GM12892 (cell line): Measurements from ENCODE around the gene ACVR1B. TPM values are rescaled to one million over a fixed set of nuclear protein-coding genes. Genes with fewer than 3 reads are reported as not detected.
A peak's percentile ranks its signal among the peaks of the same experiment; 100 is the strongest.

Source experiments
- DNase-seq: peaks from one replicate; pipeline ENCODE4 v3.0.0; 2011; ENCODE audit not compliant: insufficient read length
- FAIRE-seq: peaks from 2 replicates; lab custom pipeline; 2011; peaks lifted over from hg19 to GRCh38; lab: Jason Lieb, UNC
- POLR2A ChIP-seq: IDR thresholded peaks from 2 replicates; pipeline ENCODE4 v1.6.1; 2011; ENCODE audit warnings: low read depth, low read length, control low read depth
- POLR2AphosphoS5 ChIP-seq: IDR thresholded peaks from 2 replicates; pipeline ENCODE4 v1.6.1; 2011; ENCODE audit warnings: low read depth, low read length, control low read depth
- TAF1 ChIP-seq: IDR thresholded peaks from 2 replicates; pipeline ENCODE4 v1.6.1; 2011; ENCODE audit warnings: low read depth, mild to moderate bottlenecking, control low read depth, low read length, borderline replicate concordance
- polyA plus RNA-seq: library from polyadenylated mRNA; unstranded; fragments of >200 nt; gene quantifications from one replicate; pipeline ENCODE4 v1.2.1, GENCODE V29; 2012; ENCODE audit warnings: missing spikeins, inconsistent platforms; ENCODE audit not compliant: missing spikeins

Gene ACVR1B
- 0.42 TPM for polyA plus RNA-seq

DNA sequence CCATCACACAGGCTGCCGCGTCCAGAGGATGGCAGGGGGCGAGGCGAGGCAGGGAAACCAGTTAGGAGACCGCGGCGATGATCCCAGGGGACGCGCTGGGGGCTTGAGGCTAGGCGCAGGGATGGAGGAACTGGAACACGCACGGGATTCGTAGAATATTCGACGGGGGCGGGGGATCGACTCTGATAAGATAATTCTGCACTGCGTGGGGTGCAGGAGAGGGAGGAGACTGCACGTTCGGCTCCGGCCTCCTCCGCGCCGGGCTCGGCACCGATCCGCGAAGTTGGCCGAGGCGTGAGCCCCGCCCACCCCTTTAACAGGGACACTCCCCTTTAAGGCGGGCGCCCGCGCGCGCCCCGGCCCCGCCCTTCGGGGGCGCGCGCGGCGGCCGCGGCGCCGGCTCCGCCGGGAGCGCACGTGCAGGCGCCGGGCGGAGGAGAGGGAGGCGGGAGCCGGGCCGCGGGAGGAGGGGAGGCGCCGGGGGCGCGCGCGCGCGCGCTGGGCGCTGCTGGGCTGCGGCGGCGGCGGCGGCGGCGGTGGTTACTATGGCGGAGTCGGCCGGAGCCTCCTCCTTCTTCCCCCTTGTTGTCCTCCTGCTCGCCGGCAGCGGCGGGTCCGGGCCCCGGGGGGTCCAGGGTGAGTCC, at the start of gene ACVR1B:
ACVR1B (plus strand) TSS at position 501 of the 644 bp plus-strand sequence; CDS start at position 546, 45 bp downstream.
- DNase-seq (peak; percentile 56), FAIRE-seq (peak; percentile 9)
- no peak for TF ChIP-seq TAF1
- no peak for TF ChIP-seq POLR2AphosphoS5
- no peak for TF ChIP-seq POLR2A

DNA sequence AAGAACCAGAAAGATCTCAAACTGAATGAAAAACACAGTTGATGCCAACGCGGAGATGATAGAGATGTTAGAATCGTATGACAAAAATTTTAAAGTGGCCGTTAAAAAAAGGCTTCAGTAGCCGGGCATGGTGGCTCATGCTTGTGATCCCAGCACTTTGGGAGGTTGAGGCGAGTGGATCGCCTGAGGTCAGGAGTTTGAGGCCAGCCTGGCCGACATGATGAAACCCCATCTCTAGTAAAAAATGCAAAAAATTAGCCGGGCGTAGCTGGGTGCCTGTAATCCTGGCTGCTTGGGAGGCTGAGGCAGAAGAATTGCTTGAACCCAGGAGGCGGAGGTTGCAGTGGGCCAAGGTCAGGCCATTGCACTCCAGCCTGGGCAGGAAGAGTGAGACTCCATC, 49.6 kb upstream of the ACVR1B start:
- FAIRE-seq = no peak
- no peak for TF ChIP-seq POLR2A
- TF ChIP-seq POLR2AphosphoS5 = no peak
- no peak for TF ChIP-seq TAF1
- DNase-seq = no peak

DNA sequence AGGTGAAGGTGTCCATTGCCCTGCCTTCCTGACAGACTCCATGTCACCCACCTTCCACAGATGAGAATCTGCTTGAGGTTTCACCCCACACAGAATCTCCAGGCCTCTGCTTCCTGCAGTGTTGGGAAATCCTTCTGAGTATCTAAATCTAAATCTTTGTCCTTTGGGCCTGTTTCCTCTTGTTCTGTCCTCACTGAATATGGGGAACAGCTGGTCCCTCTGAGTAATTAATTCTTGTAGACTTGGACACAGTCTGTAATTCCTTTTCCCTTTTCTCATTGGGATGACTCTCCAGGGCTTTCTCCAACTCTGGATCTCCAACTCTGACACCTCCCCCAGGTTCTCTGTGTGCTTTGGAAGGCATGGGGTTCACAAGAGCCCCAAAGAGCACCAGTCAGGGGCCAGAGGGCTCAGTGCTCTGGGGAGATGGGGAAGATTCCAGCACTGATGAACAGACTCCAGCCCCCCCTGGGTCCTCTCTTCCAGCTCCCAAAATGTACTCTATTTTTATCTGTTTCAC, 46.5 kb upstream of the ACVR1B start:
- TF ChIP-seq POLR2A (no peak), TAF1 (no peak), POLR2AphosphoS5 (no peak)
- FAIRE-seq (no peak), DNase-seq (no peak)

- no peak for TF ChIP-seq POLR2A
- TF ChIP-seq TAF1 = no peak
- no peak for TF ChIP-seq POLR2AphosphoS5
- FAIRE-seq = no peak
Observed at GRCh38 chr12:51905471-51906429, 45.7 kb upstream of the ACVR1B start.

GRCh38 chr12:51906430-51907082, 44.9 kb upstream of the ACVR1B start:
- no peak for DNase-seq
- FAIRE-seq = no peak
- no peak for TF ChIP-seq TAF1
- no peak for TF ChIP-seq POLR2A
- TF ChIP-seq POLR2AphosphoS5 = no peak

More at GRCh38 chr12:51905471-51906429, 45.7 kb upstream of the ACVR1B start:
- no peak for DNase-seq

- no peak for FAIRE-seq
- no peak for DNase-seq
- TF ChIP-seq POLR2A = no peak
- TF ChIP-seq TAF1 = no peak
- TF ChIP-seq POLR2AphosphoS5 = no peak
Observed at GRCh38 chr12:51907083-51907855, 44.2 kb upstream of the ACVR1B start, which contains the start of gene ACVRL1. TSS of gene ACVRL1 (plus strand) at chr12:51907504. CDS start at chr12:51912475, 4,971 bp downstream.

DNA sequence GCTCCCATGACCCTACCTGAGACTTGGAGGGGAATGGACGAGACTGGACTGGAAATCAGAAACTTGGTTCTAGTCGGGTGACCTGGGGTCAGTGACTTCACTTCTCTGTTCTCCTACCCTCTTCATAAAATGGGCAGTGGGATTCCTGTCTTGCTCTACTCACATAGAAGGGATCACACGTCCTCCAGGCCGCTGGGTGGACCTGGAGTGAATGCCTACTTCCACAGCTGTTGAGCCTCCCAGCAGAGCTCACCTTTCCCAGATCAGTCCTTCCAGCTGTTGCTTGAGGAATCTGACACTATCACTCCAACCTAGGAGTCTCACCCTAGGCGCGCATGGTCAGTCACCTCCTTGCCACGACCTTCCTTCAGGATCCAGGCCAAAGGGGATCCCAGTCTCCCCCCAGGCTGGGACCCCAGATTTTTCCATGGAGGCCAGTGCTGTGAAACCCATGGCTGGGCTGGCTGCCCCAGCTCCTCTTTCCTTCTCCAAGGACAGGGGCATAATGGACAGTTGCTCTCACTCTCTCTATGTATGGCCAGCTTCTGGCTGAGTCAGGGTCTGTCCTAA, 43.6 kb upstream of the ACVR1B start:
- no peak for FAIRE-seq
- TF ChIP-seq TAF1 = no peak
- TF ChIP-seq POLR2AphosphoS5 = no peak
- no peak for TF ChIP-seq POLR2A
- no peak for DNase-seq

- FAIRE-seq = no peak
- TF ChIP-seq TAF1 = no peak
- no peak for DNase-seq
Observed at GRCh38 chr12:51908876-51909592, 42.5 kb upstream of the ACVR1B start.

DNA sequence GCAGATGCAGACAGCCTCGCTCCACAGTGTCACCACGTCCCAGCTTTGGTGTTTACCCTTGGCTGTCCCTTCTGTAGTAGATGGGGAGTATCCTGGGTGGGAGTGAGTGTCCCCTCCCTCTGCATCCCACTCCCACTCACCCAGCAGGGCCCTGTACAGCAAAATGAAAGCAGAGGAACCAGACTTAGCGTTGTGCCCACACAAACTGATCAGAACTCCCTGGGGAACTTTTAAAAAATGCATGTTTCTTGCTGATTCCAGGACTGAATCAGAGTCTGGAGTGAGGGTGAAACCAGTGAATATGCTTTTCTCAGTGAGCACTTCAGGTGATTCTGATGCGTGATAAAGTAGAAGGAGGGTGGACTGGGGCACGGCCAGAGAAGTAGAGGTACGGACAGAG, 41.3 kb upstream of the ACVR1B start:
- FAIRE-seq (no peak), DNase-seq (no peak)
- no peak for TF ChIP-seq POLR2AphosphoS5
- TF ChIP-seq TAF1 = no peak
- no peak for TF ChIP-seq POLR2A
